HG02678 (cell line): ENCODE results near the gene RRP9.

Source experiments
- ATAC-seq: cut with Tn5 transposase; IDR thresholded peaks from one replicate; pipeline ENCODE4 v1.9.1; 2021; ENCODE audit warnings: mild to moderate bottlenecking, moderate library complexity; ENCODE audit not compliant: unreplicated experiment

RRP9 gene

DNA sequence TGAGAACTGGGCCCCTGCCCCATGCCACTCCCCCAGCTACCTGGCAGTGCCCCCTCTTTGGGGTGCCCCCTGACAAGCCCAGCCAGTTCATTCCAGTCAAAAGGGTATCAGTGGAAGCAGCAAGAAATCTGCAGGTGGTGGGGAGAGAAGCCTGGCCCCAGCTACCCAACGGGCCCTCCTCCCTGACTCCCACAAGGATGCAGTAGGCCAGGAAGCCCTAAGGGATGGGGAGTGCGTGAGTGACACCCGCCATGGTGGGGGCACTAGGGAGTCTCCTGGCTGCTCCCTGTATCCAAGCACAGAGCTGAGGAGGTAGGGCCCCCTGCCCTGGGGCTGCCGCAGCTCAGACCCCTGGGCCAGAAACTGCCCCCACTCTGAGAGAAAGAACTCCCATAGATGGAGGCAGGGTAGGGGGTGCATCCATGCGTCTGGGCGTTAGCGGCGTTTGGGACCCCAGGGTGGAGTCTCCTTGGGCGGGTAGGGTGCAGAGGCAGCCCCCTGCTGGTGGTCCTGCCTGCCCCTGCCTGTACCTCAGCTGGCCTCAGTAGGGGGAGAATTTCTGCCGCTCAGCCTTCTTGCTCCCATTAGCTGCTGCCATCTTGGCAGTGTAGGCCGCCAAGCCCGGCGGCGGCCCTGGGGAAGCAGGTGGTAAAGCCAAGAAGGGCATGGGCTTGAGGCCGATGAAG, 16.0 kb upstream of the RRP9 start:
- ATAC-seq, result no peak

DNA sequence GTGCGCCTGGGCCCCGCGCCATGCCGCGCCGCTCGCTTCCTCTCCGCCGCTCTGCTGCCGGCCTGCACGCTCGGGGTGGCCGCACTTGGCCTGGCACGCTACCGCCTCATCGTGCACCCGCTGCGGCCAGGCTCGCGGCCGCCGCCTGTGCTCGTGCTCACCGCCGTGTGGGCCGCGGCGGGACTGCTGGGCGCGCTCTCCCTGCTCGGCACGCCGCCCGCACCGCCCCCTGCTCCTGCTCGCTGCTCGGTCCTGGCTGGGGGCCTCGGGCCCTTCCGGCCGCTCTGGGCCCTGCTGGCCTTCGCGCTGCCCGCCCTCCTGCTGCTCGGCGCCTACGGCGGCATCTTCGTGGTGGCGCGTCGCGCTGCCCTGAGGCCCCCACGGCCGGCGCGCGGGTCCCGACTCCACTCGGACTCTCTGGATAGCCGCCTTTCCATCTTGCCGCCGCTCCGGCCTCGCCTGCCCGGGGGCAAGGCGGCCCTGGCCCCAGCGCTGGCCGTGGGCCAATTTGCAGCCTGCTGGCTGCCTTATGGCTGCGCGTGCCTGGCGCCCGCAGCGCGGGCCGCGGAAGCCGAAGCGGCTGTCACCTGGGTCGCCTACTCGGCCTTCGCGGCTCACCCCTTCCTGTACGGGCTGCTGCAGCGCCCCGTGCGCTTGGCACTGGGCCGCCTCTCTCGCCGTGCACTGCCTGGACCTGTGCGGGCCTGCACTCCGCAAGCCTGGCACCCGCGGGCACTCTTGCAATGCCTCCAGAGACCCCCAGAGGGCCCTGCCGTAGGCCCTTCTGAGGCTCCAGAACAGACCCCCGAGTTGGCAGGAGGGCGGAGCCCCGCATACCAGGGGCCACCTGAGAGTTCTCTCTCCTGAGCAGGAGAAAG, 14.4 kb upstream of the RRP9 start:
- peak; percentile 62 for ATAC-seq

DNA sequence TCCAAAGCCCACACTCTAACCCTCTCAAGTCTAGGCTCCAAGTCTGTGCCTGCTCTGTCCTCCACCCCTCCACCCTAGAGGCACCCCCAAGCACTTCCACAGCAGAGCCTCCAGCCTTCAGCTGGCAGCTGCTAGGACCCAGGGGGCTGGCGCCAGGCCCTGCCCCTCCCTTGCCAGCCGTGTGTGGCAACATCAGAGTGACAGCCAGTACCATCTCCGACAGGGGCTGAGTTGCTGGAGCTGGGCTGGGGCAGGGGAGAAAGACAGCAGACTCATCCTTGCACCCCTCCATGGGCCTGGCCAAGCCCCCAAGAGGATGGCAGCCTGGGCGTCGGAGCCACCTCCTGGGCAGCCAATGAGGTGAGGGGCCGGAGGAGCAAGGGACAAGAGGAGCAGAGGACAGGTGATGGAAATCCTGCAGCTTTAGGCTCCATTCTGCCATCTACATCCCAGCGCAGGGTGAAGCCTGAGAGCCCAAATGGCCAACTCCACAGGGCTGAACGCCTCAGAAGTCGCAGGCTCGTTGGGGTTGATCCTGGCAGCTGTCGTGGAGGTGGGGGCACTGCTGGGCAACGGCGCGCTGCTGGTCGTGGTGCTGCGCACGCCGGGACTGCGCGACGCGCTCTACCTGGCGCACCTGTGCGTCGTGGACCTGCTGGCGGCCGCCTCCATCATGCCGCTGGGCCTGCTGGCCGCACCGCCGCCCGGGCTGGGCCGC, 13.6 kb upstream of the RRP9 start, which contains the start of gene GPR62:
GPR62 (plus strand) TSS at position 207 of the 718 bp plus-strand sequence; CDS start at position 479, 272 bp downstream.
- ATAC-seq, result no peak

DNA sequence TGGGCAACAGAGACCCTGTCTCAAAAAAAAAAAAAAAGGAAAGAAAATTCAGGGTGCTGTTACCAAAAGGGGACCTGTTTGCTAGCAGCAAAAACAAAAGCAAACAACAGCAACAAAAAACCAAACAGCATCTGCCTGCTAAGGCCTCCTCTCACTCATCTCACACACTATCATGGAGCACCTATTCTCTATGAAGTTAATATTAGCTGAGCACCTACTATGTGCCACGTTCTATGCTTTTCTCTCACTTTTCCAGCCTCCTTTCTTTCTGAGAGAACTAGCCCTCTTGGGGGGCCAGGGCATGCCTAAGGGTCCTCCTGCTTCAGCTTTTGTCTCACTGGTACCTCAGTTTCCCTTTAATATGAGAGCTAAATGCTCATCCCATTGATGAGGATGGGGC, 13.0 kb upstream of the RRP9 start:
- no peak for ATAC-seq

DNA sequence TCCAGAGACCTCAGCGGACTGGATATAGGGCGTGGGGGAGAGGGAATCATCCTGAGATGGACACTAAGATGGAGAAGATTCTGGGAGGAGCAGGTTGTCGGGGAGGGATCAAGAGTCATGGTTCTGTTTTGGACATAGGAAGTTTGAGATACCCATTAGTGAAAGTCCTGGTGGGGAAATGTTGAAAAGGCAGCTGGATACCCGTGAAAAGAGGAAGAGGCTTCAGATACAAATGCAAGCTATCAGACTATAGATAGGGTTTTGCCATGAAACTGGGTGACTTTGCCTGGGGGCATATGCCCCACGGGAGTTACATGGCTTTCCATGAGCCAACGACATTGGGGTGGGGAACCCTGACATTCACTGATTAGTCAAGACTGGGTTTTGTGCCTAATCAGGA, 12.4 kb upstream of the RRP9 start:
- ATAC-seq, result no peak

DNA sequence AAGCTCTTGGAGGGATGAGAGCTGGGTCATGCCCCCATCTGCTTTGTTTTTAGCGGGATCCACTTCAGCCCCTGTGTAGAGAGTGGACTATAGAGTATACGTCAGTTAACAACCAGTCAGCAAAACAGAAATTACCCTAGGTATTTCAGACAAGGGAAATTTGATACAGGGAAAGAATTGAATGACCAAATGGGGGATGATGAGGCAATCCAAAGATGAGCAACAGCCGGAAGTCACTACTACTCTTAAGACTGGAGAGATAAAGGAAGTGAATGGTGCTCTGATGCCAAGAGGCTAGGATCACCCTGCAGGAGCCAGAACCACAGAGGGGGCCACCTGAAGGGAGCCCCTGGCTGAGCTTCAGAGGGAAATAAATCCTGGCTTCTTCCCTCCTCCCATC, 11.7 kb upstream of the RRP9 start:
- ATAC-seq, result no peak

DNA sequence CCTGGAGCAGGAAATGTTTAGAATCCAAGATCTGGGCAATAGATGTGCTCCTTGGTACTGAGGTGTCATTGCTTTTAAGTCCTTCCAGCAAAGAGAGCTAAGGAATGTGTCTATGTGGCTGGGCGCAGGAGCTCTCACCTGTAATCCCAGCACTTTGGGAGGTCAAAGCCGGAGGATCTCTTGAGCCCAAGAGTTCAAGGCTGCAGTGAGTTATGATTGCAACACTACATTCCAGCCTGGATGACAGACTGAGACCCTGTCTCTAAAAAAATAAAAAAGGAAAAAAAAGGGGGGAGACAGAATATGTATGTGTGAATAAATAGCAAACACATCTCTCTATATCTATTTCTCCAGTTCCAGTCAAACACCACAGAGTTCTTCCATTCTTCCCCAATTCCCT, 9.2 kb upstream of the RRP9 start:
- no peak for ATAC-seq

DNA sequence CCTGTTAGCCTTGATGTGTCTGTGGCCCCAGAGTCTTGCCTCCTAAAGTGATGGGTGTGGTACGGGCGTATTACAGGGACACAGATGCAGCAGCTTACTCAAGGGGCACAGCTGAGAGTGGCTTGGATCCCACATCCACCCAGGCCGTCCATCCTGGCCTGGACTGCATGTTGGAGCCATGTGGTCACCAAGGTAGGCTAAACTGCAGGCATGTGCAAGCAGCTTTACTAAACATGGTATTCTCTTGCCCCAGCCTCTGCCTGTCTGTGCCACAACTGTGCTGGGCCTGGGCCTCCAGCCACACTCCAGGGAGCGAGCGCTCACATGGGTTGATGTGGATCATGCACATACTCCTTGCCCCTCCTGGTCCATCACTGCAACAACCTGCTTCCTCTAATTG, 7.4 kb upstream of the RRP9 start:
- ATAC-seq, result no peak

DNA sequence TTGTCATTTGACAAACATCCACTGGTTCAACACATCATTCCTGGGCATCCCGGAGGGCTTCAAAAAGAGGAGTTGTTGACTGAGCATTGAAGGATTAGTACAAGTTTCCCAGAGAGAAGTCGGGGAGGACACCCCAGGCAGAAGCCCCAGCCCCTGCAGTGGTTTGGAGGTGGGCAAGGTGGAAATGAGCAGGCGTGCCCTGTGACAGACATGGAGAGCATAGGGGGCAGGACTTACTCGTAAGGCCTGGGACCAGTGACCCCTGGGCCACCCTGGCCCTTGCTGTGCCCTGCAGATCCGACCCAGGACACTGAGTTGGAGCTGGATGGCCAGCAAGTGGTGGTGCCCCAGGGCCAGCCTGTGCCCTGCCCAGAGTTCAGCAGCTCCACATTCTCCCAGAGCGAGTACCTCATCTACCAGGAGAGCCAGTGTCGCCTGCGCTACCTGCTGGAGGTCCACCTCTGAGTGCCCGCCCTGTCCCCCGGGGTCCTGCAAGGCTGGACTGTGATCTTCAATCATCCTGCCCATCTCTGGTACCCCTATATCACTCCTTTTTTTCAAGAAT, 6.4 kb upstream of the RRP9 start:
- no peak for ATAC-seq

DNA sequence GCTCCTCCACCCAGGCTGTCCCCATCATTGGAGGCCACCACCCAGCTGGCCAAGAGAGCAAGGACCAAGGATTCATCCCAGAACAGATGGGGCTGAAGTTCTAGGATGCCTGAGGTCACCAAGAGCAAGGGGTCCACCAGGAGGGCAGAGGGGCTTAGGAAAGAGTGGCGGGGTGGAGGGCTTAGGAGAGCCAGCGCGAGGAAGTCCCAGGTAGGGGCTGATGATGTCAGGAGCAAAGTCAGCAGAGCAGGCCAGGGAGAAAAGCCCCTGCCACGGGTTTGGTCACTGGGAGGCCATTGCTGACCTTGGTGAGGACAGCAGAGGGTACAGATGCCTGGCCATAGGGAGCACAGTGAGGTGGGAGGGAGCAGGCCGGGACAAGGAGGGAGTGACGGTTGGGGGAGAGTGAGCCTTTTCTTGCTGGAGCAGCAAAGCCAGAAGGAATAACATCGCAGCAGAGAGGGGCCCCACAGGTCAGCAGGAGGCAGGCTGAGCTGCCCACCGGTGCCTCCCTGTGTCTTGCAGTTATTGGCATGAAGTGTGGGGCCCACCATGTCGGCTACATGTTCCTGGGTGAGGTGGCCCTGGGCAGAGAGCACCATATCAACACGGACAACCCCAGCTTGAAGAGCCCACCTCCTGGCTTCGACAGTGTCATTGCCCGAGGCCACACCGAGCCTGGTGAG, 5.7 kb upstream of the RRP9 start:
- no peak for ATAC-seq

DNA sequence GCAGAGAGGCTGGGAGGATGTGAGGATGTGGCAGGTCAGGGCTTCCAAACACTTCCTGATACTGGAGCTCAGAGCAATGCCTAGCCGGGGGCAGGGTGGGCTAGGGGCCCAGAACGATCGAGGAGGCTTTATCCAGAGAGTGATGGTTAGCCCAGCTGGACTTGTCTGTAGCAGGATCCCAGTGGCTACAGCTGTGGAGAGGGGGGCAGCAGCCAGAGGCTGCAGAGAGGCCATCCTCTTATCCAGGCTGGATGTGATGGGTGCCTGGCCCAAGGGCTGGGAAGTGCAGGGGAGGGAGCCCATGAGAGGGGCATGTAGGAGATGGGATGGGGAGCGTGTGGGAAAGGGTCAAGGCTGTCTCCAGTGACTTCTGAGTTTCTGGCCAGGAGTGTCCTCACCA, 5.1 kb upstream of the RRP9 start:
- no peak for ATAC-seq

DNA sequence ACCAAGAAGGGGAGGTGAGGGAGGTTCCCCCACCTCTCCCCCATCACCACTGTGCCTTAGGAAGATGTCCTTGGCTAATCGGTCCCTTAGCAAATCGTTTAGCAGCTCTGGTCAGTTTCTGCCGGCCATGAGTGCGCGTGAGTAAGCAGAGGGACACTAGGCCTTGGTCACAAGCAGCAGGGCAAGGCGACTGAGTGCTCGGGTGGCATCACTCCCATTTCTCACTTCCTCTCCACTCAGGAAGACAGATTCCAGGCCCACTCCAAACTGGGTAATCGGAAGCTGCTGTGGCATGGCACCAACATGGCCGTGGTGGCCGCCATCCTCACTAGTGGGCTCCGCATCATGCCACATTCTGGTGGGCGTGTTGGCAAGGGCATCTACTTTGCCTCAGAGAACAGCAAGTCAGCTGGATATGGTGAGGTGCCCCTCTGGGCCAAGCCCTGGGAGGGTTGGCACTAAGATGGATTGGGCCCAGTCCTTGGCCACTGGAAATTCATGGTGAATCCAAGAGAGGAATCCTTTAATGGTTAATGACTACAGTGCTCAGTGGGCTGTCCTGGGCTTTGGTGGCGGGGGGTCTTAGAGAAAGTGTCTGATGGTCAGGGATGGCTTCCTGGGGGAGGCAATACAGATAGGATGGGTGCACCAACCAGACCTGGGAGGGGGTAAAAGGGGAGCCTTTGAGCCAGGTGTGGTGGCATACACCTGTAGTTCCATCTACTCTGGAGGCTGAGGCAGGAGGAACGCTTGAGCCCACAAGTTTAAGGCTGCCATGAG, 4.4 kb upstream of the RRP9 start:
- ATAC-seq, result no peak

DNA sequence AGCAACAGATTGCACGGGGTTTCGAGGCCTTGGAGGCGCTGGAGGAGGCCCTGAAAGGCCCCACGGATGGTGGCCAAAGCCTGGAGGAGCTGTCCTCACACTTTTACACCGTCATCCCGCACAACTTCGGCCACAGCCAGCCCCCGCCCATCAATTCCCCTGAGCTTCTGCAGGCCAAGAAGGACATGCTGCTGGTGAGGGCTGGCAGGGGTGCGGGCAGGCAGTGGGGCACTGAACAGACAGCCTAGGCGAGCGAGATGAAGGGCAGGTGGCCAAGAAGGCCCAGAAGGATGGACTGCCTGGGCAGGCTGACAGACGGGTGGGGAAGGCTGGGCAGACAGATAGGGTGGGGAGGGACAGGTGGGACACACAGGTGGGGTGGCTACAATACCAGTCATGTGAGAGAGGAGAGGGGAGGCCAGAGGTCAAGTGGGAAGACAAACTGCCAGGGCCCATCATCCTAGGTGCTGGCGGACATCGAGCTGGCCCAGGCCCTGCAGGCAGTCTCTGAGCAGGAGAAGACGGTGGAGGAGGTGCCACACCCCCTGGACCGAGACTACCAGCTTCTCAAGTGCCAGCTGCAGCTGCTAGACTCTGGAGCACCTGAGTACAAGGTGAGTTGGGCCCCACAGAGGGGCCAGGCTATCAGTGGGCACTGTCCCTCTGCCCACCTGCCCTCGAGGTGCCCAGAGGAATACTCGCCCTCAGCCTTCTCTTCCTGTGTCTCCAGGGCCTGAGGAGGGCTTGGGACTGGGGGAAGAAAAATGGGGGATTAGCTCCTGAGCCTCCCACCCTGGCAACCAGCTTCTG, 3.5 kb upstream of the RRP9 start:
- no peak for ATAC-seq

DNA sequence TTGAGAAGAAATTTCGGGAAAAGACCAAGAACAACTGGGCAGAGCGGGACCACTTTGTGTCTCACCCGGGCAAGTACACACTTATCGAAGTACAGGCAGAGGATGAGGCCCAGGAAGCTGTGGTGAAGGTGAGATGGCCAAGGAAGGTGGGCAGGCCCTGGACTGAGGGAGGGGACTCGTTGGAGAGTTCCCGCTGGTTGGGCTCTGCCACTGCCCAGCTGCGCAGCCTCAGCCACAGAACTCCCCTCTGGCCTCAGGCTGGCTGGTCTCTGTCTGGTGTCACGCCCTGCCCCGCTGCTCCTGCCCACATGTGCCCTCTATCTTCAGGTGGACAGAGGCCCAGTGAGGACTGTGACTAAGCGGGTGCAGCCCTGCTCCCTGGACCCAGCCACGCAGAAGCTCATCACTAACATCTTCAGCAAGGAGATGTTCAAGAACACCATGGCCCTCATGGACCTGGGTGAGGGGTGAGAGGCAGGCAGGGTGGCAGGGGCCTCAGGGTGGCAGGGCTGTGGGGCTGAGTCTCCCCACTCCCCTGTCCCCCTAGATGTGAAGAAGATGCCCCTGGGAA, 2.8 kb upstream of the RRP9 start:
- no peak for ATAC-seq

DNA sequence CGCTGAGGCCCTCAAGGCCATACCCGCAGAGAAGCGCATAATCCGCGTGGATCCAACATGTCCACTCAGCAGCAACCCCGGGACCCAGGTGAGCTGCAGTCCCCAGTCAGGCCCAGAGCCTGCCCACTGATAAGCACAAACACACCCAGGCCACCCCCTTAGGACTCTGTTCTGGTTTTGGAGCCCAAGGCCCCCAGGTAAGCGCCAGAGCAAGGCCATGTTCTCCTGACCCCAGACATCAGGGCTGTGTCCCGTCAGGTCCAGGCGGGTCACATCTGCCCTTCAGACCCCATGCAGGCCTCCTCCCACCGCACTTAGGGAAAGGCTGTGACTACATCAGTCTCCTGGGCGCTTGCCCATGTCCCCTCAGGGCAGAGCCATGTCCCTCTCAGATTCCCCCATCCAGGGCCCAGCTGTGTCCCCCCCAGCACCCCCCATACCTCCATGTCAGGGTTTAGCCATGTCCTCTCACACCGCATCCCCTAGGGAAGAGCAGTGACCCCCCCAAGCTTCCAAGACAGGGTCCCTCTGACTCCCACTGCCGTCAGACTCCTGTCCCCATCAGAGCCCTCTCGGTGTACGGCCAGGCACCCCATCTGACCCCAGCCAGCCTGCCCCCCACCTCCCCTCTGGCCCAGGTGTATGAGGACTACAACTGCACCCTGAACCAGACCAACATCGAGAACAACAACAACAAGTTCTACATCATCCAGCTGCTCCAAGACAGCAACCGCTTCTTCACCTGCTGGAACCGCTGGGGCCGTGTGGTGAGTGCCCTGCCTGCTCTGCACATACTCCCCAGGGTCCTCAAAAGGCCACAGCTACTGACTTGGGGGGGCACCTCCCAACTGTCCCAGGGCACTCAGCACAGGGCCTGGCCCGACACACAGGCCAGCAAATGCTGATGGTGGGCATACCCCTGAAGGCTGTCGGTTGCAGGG, 2.0 kb upstream of the RRP9 start:
- ATAC-seq, result no peak

DNA sequence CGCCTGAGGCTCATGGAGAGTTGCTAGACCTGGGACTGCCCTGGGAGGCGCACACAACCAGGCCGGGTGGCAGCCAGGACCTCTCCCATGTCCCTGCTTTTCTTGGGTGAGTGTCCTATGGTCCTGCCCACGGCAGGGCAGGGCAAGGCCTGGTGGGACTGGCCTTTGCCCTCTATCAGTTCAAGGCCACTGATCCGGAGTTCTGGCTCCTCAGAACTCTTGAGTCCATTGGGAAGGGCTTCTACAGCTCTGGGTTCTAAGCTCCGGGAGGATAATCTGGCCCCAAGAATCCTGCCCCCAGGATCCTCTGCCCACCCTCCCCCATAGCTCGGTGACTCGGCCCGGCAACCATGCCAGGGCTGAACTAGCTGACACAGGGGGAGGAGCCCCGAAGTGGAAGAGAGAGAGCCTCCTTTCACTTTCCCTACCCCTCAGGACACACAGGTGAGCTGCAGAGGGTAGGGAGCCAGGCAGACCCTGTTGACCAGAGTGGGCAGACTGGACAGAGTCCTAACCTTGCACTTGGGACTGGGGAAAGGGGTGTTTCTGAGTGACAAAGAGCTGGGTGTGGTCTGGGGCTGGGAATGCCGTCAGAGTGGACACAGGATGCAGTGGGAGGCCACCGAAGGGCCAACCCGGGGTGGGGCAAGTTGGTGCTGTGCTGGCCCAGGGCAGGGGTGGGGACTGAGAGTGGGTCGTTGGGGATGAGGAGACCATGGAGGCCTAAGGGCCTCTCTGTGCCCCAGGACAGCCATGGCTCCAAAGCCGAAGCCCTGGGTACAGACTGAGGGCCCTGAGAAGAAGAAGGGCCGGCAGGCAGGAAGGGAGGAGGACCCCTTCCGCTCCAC, 1.1 kb upstream of the RRP9 start:
- ATAC-seq, result no peak

DNA sequence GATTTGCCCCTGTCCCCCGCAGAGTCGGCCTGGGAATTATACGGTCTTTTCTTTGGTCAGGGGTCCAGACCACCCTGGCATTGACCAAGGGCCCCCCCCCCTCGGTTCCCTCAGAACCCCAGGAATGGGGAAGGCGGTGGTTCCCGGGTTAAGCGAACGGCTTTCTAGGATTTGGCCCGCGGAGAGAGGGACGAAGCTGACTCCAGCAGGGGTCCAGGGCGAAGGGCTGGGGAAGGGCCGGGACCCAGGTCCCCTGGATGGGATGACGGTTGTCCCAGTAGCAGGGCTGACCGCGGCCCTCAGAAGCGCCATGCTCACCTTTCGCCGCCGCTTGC, 274 bp downstream of the RRP9 start:
- ATAC-seq, result no peak
